LNCaP clone FGC (cell line): ENCODE measurements around the gene TSHZ1.

Source experiments
- DNase-seq: peaks from one replicate; pipeline ENCODE4 v3.0.0-alpha.2; 2011; ENCODE audit warnings: low read depth
- H3K4me3 ChIP-seq: 2 replicates; pipeline ENCODE4 v1.5.1; 2011; ENCODE audit warnings: mild to moderate bottlenecking, low read depth, low read length, control low read depth
- TF ChIP-seq, protein P1 (sequence below): IDR thresholded peaks from 2 replicates; pipeline ENCODE4 v1.5.1; 2012; ENCODE audit warnings: mild to moderate bottlenecking; ENCODE audit not compliant: control insufficient read depth, insufficient read depth; ENCODE audit errors: extremely low read depth

TSHZ1 gene

DNA sequence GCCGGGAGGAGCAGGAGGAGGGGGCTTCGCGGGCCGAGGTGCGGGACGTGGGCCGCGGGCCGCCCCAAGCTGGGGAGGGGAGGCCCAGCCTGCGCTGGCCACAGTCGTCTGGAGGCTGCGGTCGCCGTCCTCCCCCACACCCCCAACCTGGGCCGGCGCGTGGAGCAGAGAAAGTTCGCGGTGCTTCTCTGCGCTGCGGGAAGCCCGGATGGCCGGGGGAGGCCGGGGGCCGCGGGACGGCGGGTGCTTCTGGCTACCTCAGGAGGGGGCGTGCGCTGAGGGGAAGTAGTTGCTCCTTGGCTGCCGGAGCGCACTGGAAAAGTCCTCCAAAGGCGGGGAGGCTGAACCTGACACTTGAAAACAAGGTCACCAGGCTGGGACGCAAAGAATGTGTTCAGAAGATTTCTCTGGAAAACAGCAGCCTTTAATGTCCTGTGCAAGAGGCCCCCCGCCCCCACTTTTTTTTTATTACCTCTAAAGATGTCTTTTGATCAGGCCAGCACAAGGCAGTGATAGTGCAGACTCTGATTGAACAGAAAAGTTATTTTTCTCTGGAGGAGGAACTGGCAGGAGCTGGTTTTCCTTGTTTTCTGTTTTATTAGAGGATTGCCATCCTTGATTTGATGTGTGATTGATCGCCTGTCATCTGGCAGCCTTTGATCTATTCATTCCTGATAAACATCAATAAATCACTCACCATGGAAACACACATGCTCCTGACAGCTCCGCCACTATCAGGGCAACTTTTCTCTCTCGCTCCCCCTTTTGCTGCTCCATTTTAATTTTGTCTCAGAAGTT, 1.6 kb downstream of the TSHZ1 start:
- H3K4me3 ChIP-seq: peak overlapping the region; percentile 54
- TF ChIP-seq, protein P1, sequence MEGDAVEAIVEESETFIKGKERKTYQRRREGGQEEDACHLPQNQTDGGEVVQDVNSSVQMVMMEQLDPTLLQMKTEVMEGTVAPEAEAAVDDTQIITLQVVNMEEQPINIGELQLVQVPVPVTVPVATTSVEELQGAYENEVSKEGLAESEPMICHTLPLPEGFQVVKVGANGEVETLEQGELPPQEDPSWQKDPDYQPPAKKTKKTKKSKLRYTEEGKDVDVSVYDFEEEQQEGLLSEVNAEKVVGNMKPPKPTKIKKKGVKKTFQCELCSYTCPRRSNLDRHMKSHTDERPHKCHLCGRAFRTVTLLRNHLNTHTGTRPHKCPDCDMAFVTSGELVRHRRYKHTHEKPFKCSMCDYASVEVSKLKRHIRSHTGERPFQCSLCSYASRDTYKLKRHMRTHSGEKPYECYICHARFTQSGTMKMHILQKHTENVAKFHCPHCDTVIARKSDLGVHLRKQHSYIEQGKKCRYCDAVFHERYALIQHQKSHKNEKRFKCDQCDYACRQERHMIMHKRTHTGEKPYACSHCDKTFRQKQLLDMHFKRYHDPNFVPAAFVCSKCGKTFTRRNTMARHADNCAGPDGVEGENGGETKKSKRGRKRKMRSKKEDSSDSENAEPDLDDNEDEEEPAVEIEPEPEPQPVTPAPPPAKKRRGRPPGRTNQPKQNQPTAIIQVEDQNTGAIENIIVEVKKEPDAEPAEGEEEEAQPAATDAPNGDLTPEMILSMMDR: no peak
- DNase-seq: no peak

DNA sequence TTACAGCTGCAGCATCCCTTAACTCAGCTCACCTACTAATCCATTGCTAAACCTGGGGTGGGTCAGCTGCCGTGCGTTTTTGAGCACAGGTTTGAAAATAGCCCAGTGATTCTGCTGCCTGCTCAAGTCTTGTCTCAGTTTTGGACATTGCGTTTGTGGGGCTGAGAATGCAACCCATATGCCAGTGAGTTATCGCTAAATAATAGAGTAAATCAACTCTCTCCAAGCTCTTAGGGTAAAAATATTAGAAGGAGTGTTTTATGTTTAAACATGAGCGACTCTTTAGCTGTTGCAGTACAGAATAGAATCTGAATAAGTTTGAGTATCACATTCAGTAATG, 2.1 kb downstream of the TSHZ1 start:
- no peak for DNase-seq
- peak overlapping the region; percentile 54; the same call in 1 of the 2 replicates for H3K4me3 ChIP-seq
- TF ChIP-seq, protein P1: no peak

DNA sequence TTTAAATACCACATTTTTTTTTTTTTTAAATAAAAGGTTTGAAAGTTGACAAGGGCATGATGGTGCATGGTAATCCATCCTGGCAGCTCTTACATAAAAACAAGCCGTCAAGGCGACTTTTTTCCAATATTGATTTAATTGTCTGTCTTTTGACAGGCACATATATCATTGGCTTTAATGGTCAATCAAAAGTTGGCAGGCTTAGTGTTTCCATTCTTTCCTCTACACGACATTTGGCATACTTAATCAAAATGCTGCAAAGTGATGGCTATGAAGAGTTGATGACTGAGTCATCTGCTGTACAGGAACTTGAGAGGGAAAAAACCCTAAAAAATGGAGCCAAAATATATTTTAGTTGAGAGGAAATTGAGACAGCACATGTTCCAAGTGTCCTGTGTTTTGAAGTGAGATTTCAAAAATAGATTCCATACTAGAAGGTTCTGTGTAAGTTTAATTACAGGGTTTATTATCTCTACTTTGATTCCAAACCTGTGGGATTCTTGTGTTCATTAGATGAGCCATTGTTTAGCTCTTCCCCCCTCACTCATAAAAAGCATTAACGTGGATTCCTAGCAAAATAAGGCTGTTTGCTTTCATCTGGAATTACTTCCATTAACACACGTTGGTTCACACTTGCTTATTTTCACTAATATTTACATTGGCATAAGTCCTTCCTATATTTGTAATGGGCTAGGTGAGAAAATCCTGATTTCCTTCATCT, 3.2 kb downstream of the TSHZ1 start:
- DNase-seq: no peak
- TF ChIP-seq, protein P1: no peak
- H3K4me3 ChIP-seq: no peak overlapping the region

- H3K4me3 ChIP-seq: no peak overlapping the region
- TF ChIP-seq, protein P1: no peak
- DNase-seq: no peak
Measured at GRCh38 chr18:75214332-75214690, 3.7 kb downstream of the TSHZ1 start.

DNA sequence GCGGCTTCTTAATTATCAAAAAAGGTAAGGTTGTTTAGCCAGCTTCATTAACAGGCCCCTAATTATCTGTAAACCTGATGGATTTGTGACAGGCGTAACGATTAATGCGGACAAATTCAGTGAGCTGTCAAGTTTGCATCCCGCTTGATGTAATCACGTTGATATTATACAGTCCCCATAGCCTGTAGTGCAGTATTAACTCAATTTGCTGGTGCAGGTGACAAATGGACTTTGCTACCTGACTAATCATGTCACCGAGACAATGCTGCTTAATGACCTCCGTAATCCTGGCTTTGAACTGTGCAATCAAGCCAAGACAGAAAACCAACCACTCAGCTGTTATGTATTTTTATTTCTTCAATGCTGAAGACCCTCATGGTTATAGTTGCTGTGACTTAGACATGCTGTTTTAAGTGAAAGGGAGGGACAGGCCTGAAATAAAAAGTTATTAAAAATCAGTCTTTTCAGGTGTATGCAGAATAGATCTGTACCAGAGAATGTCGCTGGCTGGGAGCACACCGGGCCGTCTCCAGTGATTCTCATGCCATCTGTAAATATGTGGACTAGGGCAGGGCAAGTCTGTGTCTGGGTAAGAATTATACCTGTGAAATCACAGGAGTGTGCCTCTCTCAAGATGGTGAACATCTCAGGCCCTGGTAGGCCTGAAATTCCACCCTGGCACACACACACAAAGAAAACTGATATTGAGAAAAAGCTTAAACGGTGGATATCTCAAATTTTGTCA, 4.3 kb downstream of the TSHZ1 start:
- no peak for DNase-seq
- TF ChIP-seq, protein P1: no peak
- no peak overlapping the region for H3K4me3 ChIP-seq

DNA sequence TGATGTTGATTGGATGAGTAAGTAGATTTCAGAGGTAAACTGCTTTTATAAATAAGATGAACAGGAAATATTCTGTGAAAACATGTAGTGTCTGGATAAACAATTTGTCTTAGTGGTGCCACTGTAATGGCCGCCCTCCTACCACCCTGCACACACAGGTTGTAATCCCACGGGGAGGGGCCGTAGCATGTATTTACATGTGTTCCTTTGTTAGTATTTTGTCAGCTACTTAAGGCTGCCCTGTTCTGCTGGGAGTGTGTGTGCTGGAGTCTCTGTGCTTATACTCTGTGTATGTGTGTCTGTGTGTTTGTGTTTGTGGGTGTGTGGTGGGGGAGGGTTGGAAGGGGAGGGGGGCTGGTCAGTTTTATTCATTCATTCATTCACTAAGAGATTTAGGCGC, 5.1 kb downstream of the TSHZ1 start:
- no peak for DNase-seq
- no peak overlapping the region for H3K4me3 ChIP-seq
- TF ChIP-seq, protein P1: no peak
